ENCODE measurements around the gene ZNF860.
A peak's percentile ranks its signal among the peaks of the same experiment; 100 is the strongest.

ZNF860 gene

DNA sequence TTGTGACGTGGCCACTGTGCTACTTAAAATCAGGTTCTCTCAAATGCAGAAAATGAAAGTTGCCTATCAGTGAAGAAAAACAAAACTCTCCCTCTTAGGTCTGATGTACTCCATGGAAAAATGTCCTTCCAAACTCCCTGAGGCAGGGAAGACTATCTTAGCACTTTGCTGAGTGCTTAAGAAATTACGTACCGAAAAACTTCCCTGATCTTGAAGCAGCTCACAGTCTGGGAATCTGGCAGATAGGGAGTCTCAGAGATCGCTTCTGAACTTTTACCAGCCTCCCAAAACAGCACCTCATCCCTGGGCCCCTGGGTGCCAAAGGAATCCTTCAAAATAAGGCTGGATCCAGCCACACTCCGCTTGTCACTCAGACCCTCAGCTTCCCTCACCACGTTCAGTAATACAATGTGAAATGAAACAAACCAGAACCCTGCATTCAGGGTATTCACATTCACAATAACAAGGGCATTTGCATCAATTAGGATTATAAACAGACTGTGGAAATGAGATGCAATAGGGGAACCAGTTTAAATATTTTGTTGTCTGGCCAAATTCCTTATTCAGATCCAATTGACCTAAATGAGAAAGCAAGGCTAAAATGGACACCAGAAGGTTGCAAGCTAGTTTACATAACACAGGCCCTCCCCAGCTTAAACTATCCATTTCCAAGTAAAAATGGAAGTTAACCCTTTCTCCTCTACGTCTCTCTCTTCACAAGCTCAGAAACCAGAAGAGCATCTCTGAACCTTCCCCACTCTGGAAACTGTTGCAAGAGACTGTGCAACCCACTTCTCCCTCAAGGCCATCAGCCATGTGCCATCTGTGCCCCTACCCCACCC is 21.4 kb upstream of the ZNF860 start:
- Histone ChIP-seq H3K36me3 (ENCODE audit: control insufficient read depth, insufficient read depth, low read length) (peaks cover 6% of the 10 kb centered on the region), H3K4me1 (ENCODE audit: control insufficient read depth, insufficient read depth, low read length) (peaks cover 24% of the 10 kb centered on the region), H3K4me3 (ENCODE audit: insufficient read depth, low read depth, low read length) (no peak overlapping the region), H3K27me3 (ENCODE audit: control insufficient read depth, insufficient read depth, low read length, poor library complexity, severe bottlenecking) (no peaks in the 10 kb centered on the region), H3K27ac (ENCODE audit: insufficient read depth, low read depth, low read length, poor library complexity, severe bottlenecking) (no peak overlapping the region), H3K9me3 (ENCODE audit: control insufficient read depth, low read length) (peaks cover 2% of the 10 kb centered on the region)
- 35% methylated on average over 7 of the region's 7 CpGs for WGBS, 2 experiments

DNA sequence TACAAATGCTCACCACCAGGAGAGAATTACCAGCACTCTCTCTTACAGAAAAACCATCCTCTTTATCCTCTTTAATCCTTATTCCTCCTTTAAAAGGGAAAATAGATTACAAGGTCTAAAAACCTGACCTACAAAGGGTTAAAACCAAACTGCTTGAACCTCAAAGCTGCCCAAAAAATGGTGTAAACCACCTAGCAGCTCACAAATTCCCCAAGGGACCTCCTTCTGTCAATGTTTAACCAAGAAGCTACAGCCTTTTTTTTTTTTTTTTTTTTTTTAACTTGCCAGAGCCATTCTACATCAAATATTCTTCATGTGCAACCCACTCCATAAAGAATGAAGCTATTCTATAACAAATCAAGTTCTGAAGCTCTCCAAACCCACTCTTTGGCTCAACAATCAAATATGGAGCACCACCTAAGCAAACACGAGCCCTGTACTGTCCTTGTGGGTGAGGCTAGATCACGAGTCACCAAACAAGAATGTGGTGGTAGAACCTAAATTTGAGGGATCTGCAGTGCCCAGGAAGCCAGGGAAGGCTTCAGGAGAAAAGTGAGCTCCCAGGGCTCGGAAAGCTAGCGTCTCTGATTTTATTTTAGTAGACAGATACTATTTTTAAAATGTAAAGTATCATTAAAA is 20.6 kb upstream of the ZNF860 start:
- Histone ChIP-seq H3K9me3 (ENCODE audit: control insufficient read depth, low read length) (no peaks in the 10 kb centered on the region), H3K4me1 (ENCODE audit: control insufficient read depth, insufficient read depth, low read length) (peaks cover 24% of the 10 kb centered on the region), H3K4me3 (ENCODE audit: insufficient read depth, low read depth, low read length) (no peak overlapping the region), H3K27me3 (ENCODE audit: control insufficient read depth, insufficient read depth, low read length, poor library complexity, severe bottlenecking) (no peaks in the 10 kb centered on the region), H3K27ac (ENCODE audit: insufficient read depth, low read depth, low read length, poor library complexity, severe bottlenecking) (no peak overlapping the region), H3K36me3 (ENCODE audit: control insufficient read depth, insufficient read depth, low read length) (no peaks in the 10 kb centered on the region)
- WGBS, 2 experiments, result 64 to 75% methylated on average over 4 of the region's 4 CpGs

DNA sequence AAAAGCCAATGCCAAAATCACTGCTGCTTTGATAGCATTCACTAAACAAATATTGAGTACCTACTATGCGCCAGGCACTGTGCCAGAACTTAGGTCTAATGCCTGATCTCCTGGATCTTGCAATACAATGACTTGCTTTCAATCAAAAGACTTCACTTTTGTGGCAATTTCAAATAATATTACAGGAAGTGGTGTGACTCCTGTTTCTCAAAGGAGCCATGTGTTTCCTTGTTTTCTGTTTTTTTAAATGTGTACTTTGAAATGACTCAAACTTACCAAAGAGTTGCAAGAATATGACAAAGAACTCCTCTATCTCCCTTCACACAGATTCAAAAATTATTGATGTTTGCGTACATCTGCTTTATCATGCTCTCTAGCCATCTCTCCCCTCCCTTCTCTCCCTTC is 18.7 kb upstream of the ZNF860 start:
- no peaks in the 10 kb centered on the region for H3K27me3 ChIP-seq (ENCODE audit: control insufficient read depth, insufficient read depth, low read length, poor library complexity, severe bottlenecking)
- peaks cover 27% of the 10 kb centered on the region for H3K4me1 ChIP-seq (ENCODE audit: control insufficient read depth, insufficient read depth, low read length)
- H3K9me3 ChIP-seq (ENCODE audit: control insufficient read depth, low read length), result no peaks in the 10 kb centered on the region
- 87 to 98% methylated on average over 2 of the region's 2 CpGs for WGBS, 2 experiments
- no peak overlapping the region for H3K27ac ChIP-seq (ENCODE audit: insufficient read depth, low read depth, low read length, poor library complexity, severe bottlenecking)
- no peaks in the 10 kb centered on the region for H3K36me3 ChIP-seq (ENCODE audit: control insufficient read depth, insufficient read depth, low read length)
- H3K4me3 ChIP-seq (ENCODE audit: insufficient read depth, low read depth, low read length), result no peak overlapping the region

DNA sequence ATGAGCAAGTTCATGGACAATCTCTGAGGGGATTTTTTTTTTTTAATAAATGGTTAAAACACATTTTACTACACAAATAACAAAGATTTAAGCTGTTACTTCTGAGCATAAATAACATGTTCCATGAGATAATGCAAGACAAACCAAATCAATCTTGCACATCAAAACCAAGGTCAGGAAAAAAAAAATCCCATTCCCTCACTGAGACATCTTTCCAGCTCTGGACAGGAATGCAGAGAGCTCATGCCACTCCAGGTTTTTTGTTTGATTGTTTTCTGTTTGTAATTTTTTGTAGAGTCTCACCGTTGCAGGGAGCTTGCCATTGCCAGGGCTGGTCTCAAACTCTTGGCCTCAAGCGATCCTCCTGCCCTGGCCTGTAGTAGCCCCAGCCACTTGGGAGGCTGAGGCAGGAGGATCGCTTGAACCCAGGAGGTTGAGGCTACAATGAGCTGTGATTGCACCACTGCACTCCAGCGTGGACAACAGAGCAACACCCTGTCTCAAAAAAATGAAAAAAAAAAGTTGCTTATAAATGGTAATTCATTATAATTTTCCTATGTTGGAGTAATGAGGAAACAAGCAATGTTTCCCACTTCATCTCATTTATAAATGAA is 14.5 kb upstream of the ZNF860 start:
- Histone ChIP-seq H3K9me3 (ENCODE audit: control insufficient read depth, low read length) (no peaks in the 10 kb centered on the region), H3K27me3 (ENCODE audit: control insufficient read depth, insufficient read depth, low read length, poor library complexity, severe bottlenecking) (no peaks in the 10 kb centered on the region), H3K4me3 (ENCODE audit: insufficient read depth, low read depth, low read length) (no peak overlapping the region), H3K4me1 (ENCODE audit: control insufficient read depth, insufficient read depth, low read length) (peaks cover 16% of the 10 kb centered on the region), H3K36me3 (ENCODE audit: control insufficient read depth, insufficient read depth, low read length) (no peaks in the 10 kb centered on the region), H3K27ac (ENCODE audit: insufficient read depth, low read depth, low read length, poor library complexity, severe bottlenecking) (no peak overlapping the region)
- 92 to 95% methylated on average over 3 to 4 of the region's 4 CpGs for WGBS, 2 experiments

DNA sequence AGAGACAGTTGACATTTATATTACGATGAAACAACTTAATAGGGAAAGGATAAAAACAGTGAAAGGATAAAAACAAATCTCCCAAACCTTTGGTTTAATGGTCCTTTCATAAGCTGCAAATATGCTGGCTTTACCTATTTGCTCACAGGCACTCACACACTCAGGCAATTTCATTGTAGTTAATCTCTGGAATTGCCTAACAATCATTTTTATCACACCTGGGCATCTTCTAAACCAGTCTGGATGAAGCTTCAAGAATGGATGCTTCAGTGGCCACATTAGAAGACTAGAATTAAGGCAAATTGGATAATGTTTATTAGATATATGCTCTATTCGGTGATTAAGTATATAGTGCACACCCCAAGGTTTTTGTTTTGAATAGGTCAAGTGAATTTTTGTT is 14.0 kb upstream of the ZNF860 start:
- H3K27ac ChIP-seq (ENCODE audit: insufficient read depth, low read depth, low read length, poor library complexity, severe bottlenecking), result no peak overlapping the region

DNA sequence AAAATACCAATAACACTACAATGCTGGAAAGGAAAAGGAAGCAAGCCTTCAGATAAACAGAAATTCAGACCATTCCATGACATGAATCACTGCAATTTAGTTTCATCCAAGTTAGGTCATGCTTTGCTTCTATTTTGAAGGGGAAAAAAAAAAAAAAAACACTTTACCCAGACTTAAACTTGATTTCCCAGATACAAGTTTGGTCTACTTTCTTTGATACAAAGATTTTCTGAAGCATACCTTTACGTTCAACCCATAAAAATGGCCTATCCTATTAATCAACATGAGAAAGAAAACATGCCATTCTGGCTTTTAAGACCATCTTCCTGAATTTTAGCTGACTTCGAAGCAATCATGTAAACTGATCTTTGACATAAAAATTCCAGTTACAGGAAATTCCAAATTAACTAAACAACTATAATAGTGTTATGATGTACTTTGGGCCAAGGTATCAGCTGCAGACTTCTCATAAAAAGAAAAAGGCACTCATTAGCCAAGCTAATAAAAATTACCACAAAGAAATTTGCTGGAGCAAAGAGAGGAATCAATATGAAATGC is 13.1 kb upstream of the ZNF860 start:
- Histone ChIP-seq H3K27ac (ENCODE audit: insufficient read depth, low read depth, low read length, poor library complexity, severe bottlenecking) (peak overlapping the region; percentile 2), H3K27me3 (ENCODE audit: control insufficient read depth, insufficient read depth, low read length, poor library complexity, severe bottlenecking) (no peaks in the 10 kb centered on the region), H3K36me3 (ENCODE audit: control insufficient read depth, insufficient read depth, low read length) (no peaks in the 10 kb centered on the region), H3K9me3 (ENCODE audit: control insufficient read depth, low read length) (no peaks in the 10 kb centered on the region), H3K4me3 (ENCODE audit: insufficient read depth, low read depth, low read length) (no peak overlapping the region), H3K4me1 (ENCODE audit: control insufficient read depth, insufficient read depth, low read length) (peaks cover 16% of the 10 kb centered on the region)
- WGBS, 2 experiments, result 88 to 90% methylated on average over 2 of the region's 2 CpGs

More for the DNA sequence above, 14.0 kb upstream of the ZNF860 start:
- Histone ChIP-seq H3K4me3 (ENCODE audit: insufficient read depth, low read depth, low read length) (no peak overlapping the region), H3K36me3 (ENCODE audit: control insufficient read depth, insufficient read depth, low read length) (no peaks in the 10 kb centered on the region), H3K4me1 (ENCODE audit: control insufficient read depth, insufficient read depth, low read length) (peaks cover 16% of the 10 kb centered on the region), H3K9me3 (ENCODE audit: control insufficient read depth, low read length) (no peaks in the 10 kb centered on the region), H3K27me3 (ENCODE audit: control insufficient read depth, insufficient read depth, low read length, poor library complexity, severe bottlenecking) (no peaks in the 10 kb centered on the region)
- 71 to 90% methylated on average over 1 to 2 of the region's 2 CpGs for WGBS, 2 experiments

DNA sequence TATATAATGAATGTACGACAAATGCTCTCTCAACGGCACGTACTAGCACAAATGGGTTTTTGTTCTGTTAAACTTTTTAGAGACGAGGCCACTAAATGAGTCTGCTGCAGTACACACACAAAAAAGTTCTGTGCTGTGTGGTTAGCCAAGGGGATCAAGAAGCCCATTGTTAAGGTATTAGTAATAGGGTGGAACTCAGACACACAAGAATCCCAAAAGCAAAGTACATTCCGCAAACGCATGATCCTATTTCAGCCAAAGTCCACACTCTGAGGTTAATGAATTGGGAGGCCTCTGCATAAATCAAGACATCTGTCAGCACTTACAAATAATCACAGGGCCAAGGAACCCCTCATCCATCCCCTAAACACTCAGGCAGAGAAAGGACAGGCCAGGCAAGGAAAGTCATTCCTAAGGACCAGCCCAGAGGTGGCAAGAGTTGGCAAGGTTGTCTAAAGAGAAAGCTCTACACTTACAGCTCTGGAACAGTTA is 12.6 kb upstream of the ZNF860 start:
- 70 to 84% methylated on average over 6 of the region's 6 CpGs for WGBS, 2 experiments
- H3K27me3 ChIP-seq (ENCODE audit: control insufficient read depth, insufficient read depth, low read length, poor library complexity, severe bottlenecking), result no peaks in the 10 kb centered on the region
- H3K4me1 ChIP-seq (ENCODE audit: control insufficient read depth, insufficient read depth, low read length), result peaks cover 16% of the 10 kb centered on the region
- peak overlapping the region; percentile 2 for H3K27ac ChIP-seq (ENCODE audit: insufficient read depth, low read depth, low read length, poor library complexity, severe bottlenecking)
- no peaks in the 10 kb centered on the region for H3K36me3 ChIP-seq (ENCODE audit: control insufficient read depth, insufficient read depth, low read length)
- H3K4me3 ChIP-seq (ENCODE audit: insufficient read depth, low read depth, low read length), result no peak overlapping the region
- H3K9me3 ChIP-seq (ENCODE audit: control insufficient read depth, low read length), result no peaks in the 10 kb centered on the region

DNA sequence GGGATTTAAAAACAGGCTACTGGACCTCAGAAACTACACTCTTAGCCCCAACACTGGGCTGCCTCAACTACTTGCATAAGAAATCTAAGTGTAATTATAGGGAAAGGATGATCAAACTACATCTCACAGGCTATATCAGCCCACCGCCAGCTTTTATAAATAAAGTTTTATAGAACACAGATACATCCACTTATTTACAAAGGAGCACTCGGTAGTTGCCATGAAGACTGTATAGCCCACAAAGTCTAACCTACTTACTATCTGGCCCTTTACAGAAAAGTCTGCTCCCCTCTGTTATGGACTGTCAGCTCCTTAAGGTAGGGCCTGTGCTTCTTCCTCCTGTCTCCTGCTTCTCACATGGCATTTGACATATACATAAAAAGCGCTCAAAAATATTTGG is 9.9 kb upstream of the ZNF860 start:
- H3K4me1 ChIP-seq (ENCODE audit: control insufficient read depth, insufficient read depth, low read length), result peaks cover 16% of the 10 kb centered on the region
- H3K4me3 ChIP-seq (ENCODE audit: insufficient read depth, low read depth, low read length), result no peak overlapping the region
- H3K9me3 ChIP-seq (ENCODE audit: control insufficient read depth, low read length), result no peaks in the 10 kb centered on the region
- no peak overlapping the region for H3K27ac ChIP-seq (ENCODE audit: insufficient read depth, low read depth, low read length, poor library complexity, severe bottlenecking)
- 93 to 94% methylated on average over 2 to 3 of the region's 3 CpGs for WGBS, 2 experiments
- H3K36me3 ChIP-seq (ENCODE audit: control insufficient read depth, insufficient read depth, low read length), result no peaks in the 10 kb centered on the region
- H3K27me3 ChIP-seq (ENCODE audit: control insufficient read depth, insufficient read depth, low read length, poor library complexity, severe bottlenecking), result no peaks in the 10 kb centered on the region

DNA sequence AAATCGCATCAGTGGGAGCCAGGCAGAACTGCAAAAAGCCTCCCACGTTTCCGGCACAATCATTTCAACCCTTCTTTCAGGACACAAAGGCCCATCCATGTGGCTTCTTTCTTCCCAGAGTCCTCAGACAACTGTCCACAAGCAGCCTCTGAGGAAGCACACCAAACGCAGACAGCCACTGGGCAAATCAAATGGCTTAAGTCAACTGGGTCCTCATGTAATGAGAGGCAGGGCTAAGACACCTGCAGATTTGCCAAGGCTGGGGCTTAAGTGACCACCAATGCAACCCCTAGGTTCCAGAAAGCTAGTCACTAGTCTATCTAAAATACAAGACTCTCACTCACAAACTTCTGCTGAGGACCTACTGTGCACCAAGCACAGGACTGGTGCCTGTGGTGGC is 8.5 kb upstream of the ZNF860 start:
- Histone ChIP-seq H3K36me3 (ENCODE audit: control insufficient read depth, insufficient read depth, low read length) (no peaks in the 10 kb centered on the region), H3K27ac (ENCODE audit: insufficient read depth, low read depth, low read length, poor library complexity, severe bottlenecking) (no peak overlapping the region)
- 81 to 88% methylated on average over 4 of the region's 4 CpGs for WGBS, 2 experiments

DNA sequence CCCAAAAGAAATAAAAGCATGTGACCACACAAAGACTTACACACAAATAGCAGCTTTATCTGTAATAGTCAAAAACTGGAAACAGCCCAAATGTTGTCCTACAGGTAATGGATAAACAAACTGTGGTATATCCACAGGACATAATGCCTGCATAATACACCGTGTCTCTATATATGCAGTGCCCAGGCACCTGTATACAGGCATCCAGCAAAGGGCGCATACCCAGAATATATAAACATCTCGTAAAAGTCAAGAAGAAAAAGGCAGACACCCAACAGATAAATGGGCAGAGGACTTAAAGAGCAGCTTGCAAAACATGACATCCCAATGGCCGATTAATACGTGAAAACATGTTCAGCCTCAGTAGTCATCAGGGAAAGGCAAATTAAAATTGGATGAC is 7.7 kb upstream of the ZNF860 start:
- no peak overlapping the region for H3K4me3 ChIP-seq (ENCODE audit: insufficient read depth, low read depth, low read length)
- no peaks in the 10 kb centered on the region for H3K9me3 ChIP-seq (ENCODE audit: control insufficient read depth, low read length)
- H3K27me3 ChIP-seq (ENCODE audit: control insufficient read depth, insufficient read depth, low read length, poor library complexity, severe bottlenecking), result peaks cover 3% of the 10 kb centered on the region
- H3K27ac ChIP-seq (ENCODE audit: insufficient read depth, low read depth, low read length, poor library complexity, severe bottlenecking), result no peak overlapping the region
- no peaks in the 10 kb centered on the region for H3K36me3 ChIP-seq (ENCODE audit: control insufficient read depth, insufficient read depth, low read length)
- H3K4me1 ChIP-seq (ENCODE audit: control insufficient read depth, insufficient read depth, low read length), result peaks cover 7% of the 10 kb centered on the region
- 93 to 95% methylated on average over 5 of the region's 5 CpGs for WGBS, 2 experiments

More for the DNA sequence above, 8.5 kb upstream of the ZNF860 start:
- H3K9me3 ChIP-seq (ENCODE audit: control insufficient read depth, low read length), result no peaks in the 10 kb centered on the region
- no peak overlapping the region for H3K4me3 ChIP-seq (ENCODE audit: insufficient read depth, low read depth, low read length)
- H3K27me3 ChIP-seq (ENCODE audit: control insufficient read depth, insufficient read depth, low read length, poor library complexity, severe bottlenecking), result no peaks in the 10 kb centered on the region
- peaks cover 11% of the 10 kb centered on the region for H3K4me1 ChIP-seq (ENCODE audit: control insufficient read depth, insufficient read depth, low read length)

Measured in ectodermal cell (in vitro differentiated cells).